Panc1 (cell line): Measurements from ENCODE around the gene COL23A1.

Source experiments
- SIN3A ChIP-seq: IDR thresholded peaks from 2 replicates; pipeline ENCODE4 v1.6.1; 2012; ENCODE audit warnings: low read depth, mild to moderate bottlenecking, low read length, moderate library complexity, borderline replicate concordance; ENCODE audit not compliant: insufficient read depth
- TF ChIP-seq, protein P1 (sequence below): fragments of 450-650 bp; IDR thresholded peaks from 2 replicates; pipeline ENCODE4 v1.5.1; 2017; ENCODE audit warnings: mild to moderate bottlenecking

DNA sequence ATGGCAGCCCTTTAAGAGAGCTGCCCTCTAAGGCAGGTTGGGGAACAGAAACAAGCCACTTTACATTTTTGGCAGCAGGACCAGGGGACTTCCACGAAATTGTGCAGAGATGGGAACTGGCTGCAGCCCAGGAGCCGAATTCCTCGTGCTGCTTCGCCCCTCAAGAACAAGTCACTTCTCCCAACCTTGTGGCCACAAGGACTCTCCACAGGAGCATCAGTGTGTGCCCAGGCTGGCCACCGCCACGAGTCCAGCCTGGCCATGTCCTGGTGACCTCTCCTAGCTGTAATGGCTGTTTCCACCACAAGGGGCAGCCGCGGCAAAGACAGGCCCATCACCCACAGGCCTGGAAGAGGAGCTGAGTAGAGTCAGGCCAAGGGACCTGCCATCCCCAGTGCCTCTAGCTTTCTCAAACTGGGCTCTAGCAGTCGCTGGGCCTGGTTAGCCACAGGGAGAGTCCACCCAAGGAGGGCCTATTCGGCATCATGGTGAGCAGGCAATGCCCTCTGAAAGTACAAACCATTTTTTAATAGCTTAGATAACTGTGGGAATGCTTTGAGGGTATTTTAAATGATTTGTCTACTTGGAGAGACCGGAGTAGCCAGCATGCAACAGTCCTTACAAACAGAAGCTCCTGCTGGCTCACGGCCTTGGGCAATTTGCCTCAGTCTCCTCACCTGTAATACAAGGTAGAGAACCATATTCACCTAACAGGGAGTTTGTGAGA is 129.0 kb downstream of the COL23A1 start:
- TF ChIP-seq, protein P1, sequence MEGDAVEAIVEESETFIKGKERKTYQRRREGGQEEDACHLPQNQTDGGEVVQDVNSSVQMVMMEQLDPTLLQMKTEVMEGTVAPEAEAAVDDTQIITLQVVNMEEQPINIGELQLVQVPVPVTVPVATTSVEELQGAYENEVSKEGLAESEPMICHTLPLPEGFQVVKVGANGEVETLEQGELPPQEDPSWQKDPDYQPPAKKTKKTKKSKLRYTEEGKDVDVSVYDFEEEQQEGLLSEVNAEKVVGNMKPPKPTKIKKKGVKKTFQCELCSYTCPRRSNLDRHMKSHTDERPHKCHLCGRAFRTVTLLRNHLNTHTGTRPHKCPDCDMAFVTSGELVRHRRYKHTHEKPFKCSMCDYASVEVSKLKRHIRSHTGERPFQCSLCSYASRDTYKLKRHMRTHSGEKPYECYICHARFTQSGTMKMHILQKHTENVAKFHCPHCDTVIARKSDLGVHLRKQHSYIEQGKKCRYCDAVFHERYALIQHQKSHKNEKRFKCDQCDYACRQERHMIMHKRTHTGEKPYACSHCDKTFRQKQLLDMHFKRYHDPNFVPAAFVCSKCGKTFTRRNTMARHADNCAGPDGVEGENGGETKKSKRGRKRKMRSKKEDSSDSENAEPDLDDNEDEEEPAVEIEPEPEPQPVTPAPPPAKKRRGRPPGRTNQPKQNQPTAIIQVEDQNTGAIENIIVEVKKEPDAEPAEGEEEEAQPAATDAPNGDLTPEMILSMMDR = peak; percentile 94
- TF ChIP-seq SIN3A = no peak
